AG04450 (cell line): ENCODE data around the gene ALPK3. TPM values are rescaled to one million over a fixed set of nuclear protein-coding genes. Genes with fewer than 3 reads are reported as not detected.

Experiments used
- CTCF ChIA-PET: fragments of 300-600, 350-600 bp; formaldehyde crosslinking; extraction: SDS; loops from one replicate; lab custom pipeline; 2022; ENCODE audit warnings: antibody characterized with exemption, inconsistent platforms; lab: Charles Lee
- POLR2A ChIA-PET: fragments of 350-600 bp; formaldehyde crosslinking; extraction: SDS; loops from one replicate; lab custom pipeline; 2021; ENCODE audit warnings: antibody characterized with exemption, inconsistent platforms; lab: Yijun Ruan, JAX
- DNase-seq: peaks from one replicate; pipeline ENCODE4 v3.0.0-alpha.2; 2011; ENCODE audit warnings: low read depth, low spot score
- H3K27ac ChIP-seq: one replicate; pipeline ENCODE4 v1.5.1; 2012; ENCODE audit warnings: low read depth, low read length, control low read depth
- H3K27me3 ChIP-seq: one replicate; pipeline ENCODE4 v1.6.0; 2012; ENCODE audit warnings: low read length; ENCODE audit not compliant: control insufficient read depth, insufficient read depth
- H3K4me3 ChIP-seq: 2 replicates; pipeline ENCODE4 v1.5.1; 2011; ENCODE audit warnings: mild to moderate bottlenecking, low read depth, low read length, control low read depth
- H3K9me3 ChIP-seq: 2 replicates; pipeline ENCODE4 v1.5.1; 2012; ENCODE audit warnings: low read length; ENCODE audit not compliant: control insufficient read depth, insufficient read depth
- polyA plus RNA-seq: library from polyadenylated mRNA; depleted of rRNA; stranded (reverse); fragments of >200 nt; gene quantifications from 2 replicates; pipeline ENCODE4 v1.2.3, GENCODE V29; 2011
- TF ChIP-seq, protein P1 (sequence below): IDR thresholded peaks from 2 replicates; pipeline ENCODE4 v1.5.1; 2011; ENCODE audit warnings: low read depth, low read length, control low read depth, inconsistent platforms

The ALPK3 gene
- polyA plus RNA-seq, 1 experiment, result 0.04 TPM

DNA sequence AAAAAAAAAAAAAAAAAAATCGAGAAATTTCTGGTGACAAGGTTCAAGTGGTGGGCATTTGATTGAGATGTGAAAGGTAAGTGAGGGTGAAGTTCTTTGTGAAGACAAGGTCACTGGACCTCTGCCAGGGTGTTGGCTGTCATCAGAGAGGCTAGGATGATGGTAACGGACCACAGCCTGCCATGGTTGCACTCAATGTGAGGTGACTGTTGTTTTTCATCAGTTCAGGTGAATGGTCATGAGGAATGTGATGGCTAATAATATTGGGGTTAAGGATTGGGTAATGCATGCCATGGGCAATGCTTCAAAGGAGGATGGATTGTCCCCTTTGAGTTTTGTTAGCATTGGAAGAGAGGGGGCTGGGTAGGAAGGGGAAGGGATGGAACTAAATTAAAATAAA, 4.3 kb upstream of the ALPK3 start:
- DNase-seq, result no peak
- no peak overlapping the region for H3K27ac ChIP-seq
- ChIA-PET POLR2A (no interaction called here), CTCF (no interaction called here)
- H3K4me3 ChIP-seq, result no peak overlapping the region
- TF ChIP-seq, protein P1, sequence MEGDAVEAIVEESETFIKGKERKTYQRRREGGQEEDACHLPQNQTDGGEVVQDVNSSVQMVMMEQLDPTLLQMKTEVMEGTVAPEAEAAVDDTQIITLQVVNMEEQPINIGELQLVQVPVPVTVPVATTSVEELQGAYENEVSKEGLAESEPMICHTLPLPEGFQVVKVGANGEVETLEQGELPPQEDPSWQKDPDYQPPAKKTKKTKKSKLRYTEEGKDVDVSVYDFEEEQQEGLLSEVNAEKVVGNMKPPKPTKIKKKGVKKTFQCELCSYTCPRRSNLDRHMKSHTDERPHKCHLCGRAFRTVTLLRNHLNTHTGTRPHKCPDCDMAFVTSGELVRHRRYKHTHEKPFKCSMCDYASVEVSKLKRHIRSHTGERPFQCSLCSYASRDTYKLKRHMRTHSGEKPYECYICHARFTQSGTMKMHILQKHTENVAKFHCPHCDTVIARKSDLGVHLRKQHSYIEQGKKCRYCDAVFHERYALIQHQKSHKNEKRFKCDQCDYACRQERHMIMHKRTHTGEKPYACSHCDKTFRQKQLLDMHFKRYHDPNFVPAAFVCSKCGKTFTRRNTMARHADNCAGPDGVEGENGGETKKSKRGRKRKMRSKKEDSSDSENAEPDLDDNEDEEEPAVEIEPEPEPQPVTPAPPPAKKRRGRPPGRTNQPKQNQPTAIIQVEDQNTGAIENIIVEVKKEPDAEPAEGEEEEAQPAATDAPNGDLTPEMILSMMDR, result no peak
- peaks cover 3% of the 10 kb centered on the region; the same call in 1 of the 2 replicates for H3K9me3 ChIP-seq
- no peaks in the 10 kb centered on the region for H3K27me3 ChIP-seq

DNA sequence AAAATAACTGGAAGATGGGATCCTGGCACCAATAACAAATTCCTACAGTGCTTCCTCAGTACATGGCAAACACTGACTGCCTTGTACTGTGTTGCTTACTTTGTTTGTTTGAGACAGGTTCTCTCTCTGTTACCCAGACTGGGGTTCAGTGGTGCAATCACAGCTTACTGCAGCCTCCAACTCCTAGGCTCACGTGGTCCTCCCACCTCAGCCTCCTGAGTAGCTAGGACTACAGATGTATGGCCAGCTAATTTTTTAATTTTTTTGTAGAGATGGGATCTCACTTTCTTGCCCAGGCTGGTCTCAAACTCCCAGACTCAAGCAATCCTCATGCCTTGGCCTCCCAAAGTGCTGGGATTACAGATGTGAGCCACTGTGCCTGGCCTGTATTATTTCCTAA, 3.7 kb upstream of the ALPK3 start:
- CTCF ChIA-PET, result no interaction called here

DNA sequence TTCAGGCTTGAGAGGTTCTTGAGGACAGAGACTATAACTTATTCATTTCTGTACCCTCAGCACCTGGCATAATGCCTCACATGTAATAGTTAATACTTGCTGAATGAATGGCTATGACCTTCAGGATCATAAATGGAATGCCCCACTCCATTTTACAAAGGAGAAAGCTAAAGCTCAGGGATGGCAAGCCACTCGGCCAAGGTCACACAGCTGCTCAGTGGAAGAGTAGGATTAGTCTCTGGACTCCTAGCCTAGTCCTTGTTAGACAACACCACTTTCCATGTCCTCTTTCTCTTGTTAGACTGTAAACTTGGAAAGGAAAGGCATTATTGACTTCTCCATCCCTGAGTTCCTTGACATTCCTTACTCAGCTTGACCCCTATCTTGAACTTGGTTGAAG, 3.2 kb upstream of the ALPK3 start:
- no peak overlapping the region for H3K27ac ChIP-seq
- CTCF ChIA-PET, result no interaction called here
- POLR2A ChIA-PET, result no interaction called here
- no peak overlapping the region for H3K4me3 ChIP-seq
- no peaks in the 10 kb centered on the region for H3K27me3 ChIP-seq
- peaks cover 3% of the 10 kb centered on the region; the same call in 1 of the 2 replicates for H3K9me3 ChIP-seq
- no peak for DNase-seq
- TF ChIP-seq, protein P1, result no peak

More for the DNA sequence above, 3.7 kb upstream of the ALPK3 start:
- POLR2A ChIA-PET, result no interaction called here
- no peak for DNase-seq
- Histone ChIP-seq H3K4me3 (no peak overlapping the region), H3K27ac (no peak overlapping the region), H3K9me3 (peaks cover 3% of the 10 kb centered on the region; the same call in 1 of the 2 replicates), H3K27me3 (no peaks in the 10 kb centered on the region)
- TF ChIP-seq, protein P1, result no peak

DNA sequence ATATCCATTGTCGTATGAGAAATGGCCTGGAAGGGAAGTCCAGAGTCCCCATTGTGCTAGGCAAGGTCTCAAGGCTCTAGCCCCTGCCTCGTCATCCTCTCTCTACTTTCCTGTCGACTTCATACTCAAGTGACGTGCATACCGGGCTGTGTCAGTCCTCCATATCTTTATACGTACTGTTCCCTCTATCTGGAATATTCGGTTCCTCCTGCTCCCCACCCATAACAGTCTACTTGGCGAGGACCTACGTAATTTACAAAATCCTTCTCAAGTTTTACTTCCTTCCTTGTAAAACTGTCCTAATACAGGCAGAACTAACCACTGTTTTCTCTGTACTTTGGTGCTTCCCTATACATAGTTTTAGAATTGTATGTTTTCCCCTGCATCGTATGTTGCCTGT, 2.2 kb upstream of the ALPK3 start:
- TF ChIP-seq, protein P1, result no peak
- DNase-seq, result no peak
- Histone ChIP-seq H3K27me3 (no peaks in the 10 kb centered on the region), H3K27ac (no peak overlapping the region), H3K9me3 (peaks cover 3% of the 10 kb centered on the region; the same call in 1 of the 2 replicates), H3K4me3 (no peak overlapping the region)
- ChIA-PET POLR2A (no interaction called here), CTCF (no interaction called here)

DNA sequence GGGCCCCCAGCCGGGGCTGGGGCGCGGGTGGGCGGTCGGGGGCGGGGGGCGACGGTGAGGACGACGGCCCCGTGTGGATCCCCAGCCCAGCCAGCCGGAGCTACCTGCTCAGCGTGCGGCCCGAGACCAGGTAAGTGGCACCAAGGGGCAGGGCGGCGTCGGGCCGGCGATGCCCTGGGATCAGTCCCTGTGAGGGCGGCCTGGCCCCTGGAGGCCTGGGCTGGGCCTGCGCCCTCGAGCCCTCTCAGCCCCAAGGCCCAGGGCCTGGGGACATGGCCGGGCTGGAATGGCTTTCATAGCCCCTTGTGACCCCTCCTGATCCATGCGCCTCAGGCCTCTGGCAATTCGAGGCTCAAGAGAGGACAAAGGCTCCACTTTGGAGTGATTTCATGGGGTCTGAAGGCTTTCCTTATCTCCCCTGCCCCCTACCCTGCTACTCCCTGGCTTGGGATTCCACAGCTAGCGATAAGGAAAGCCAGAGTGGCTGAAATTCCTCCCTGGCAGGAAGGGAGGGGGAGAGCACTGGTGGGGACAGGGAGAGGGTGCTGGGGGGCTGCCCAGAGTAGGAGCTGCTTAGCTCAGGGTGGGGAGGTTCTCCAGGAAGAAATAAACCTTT, 418 bp downstream of the ALPK3 start:
- TF ChIP-seq, protein P1, result no peak
- Histone ChIP-seq H3K27me3 (no peaks in the 10 kb centered on the region), H3K4me3 (no peak overlapping the region), H3K9me3 (peaks cover 3% of the 10 kb centered on the region; the same call in 1 of the 2 replicates), H3K27ac (no peak overlapping the region)
- ChIA-PET POLR2A (no interaction called here), CTCF (no interaction called here)
- no peak for DNase-seq
